Measurements from ENCODE around the gene RTL1.

DNA sequence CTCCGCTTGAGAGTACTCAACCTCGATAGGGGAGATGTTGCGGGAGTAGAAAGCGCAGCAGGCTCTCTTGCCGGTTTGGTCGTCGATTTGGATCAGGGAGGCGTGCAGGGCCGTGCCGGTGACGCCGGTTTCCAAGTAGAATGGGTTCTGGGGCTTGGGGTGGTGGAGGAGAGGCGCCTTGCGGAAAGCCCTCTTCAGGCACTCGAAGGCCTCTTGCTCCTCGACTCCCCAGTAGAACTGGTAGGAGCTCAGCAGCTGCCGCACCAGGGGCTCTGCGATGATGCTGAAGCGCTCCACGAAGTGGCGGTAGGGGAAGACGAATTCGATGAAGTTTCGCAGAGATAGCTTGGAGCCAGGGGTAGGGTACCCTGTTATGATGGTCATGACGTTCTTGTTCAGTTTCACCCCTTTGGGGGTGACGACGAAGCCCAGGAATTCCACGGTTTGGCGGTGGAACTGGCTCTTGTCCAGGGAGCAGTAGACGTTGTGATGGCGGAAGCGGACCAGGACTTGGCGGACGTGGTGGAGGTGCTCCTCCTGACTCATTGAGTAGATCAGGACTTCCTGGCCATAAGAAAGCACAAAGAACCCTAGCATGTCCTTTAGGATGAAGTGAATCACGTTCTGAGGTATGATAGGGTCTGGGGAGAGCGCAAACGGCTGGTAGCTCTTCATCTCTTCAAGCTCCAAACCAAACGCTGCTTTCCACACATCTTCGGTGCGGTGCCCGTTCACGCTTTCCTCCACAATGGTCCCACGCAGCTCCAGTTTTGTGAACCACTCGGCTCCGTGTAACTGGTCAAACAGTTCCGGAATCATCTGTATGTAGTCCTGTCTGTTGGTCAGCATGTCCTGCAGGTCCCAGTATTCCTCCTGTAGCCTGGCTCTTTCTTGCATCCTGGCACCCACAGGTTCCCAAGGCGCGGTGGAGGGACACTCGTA lies 21.2 kb downstream of the RTL1 start:
- no peak for TF ChIP-seq POLR2A (IDR thresholded peaks at IDR 0.05)
- TF ChIP-seq, protein P1, sequence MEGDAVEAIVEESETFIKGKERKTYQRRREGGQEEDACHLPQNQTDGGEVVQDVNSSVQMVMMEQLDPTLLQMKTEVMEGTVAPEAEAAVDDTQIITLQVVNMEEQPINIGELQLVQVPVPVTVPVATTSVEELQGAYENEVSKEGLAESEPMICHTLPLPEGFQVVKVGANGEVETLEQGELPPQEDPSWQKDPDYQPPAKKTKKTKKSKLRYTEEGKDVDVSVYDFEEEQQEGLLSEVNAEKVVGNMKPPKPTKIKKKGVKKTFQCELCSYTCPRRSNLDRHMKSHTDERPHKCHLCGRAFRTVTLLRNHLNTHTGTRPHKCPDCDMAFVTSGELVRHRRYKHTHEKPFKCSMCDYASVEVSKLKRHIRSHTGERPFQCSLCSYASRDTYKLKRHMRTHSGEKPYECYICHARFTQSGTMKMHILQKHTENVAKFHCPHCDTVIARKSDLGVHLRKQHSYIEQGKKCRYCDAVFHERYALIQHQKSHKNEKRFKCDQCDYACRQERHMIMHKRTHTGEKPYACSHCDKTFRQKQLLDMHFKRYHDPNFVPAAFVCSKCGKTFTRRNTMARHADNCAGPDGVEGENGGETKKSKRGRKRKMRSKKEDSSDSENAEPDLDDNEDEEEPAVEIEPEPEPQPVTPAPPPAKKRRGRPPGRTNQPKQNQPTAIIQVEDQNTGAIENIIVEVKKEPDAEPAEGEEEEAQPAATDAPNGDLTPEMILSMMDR (IDR thresholded peaks at IDR 0.05), result no peak

Data from Peyer's patch (tissue), 4 donors.